DND-41 (cell line): Measurements from ENCODE around the gene NSG1.

Source experiments
- EZH2 ChIP-seq: IDR thresholded peaks from 3 replicates; pipeline ENCODE4 v1.6.1; 2012; ENCODE audit warnings: borderline replicate concordance, low read depth, mild to moderate bottlenecking, moderate library complexity, low read length, inconsistent platforms; ENCODE audit not compliant: severe bottlenecking
- TF ChIP-seq, protein P1 (sequence below): IDR thresholded peaks from 2 replicates; pipeline ENCODE4 v1.5.1; 2012; ENCODE audit warnings: borderline replicate concordance, low read length, moderate library complexity, mild to moderate bottlenecking; ENCODE audit not compliant: poor library complexity, severe bottlenecking; ENCODE audit errors: extremely low read depth

GRCh38 chr4:4456816-4457578, 70.1 kb downstream of the NSG1 start:
- TF ChIP-seq, protein P1, sequence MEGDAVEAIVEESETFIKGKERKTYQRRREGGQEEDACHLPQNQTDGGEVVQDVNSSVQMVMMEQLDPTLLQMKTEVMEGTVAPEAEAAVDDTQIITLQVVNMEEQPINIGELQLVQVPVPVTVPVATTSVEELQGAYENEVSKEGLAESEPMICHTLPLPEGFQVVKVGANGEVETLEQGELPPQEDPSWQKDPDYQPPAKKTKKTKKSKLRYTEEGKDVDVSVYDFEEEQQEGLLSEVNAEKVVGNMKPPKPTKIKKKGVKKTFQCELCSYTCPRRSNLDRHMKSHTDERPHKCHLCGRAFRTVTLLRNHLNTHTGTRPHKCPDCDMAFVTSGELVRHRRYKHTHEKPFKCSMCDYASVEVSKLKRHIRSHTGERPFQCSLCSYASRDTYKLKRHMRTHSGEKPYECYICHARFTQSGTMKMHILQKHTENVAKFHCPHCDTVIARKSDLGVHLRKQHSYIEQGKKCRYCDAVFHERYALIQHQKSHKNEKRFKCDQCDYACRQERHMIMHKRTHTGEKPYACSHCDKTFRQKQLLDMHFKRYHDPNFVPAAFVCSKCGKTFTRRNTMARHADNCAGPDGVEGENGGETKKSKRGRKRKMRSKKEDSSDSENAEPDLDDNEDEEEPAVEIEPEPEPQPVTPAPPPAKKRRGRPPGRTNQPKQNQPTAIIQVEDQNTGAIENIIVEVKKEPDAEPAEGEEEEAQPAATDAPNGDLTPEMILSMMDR = no peak
- no peak for TF ChIP-seq EZH2
